Pancreas (tissue), 10 donors: ENCODE measurements around the gene ZSCAN2. TPM values are rescaled to one million over a fixed set of nuclear protein-coding genes. Genes with fewer than 3 reads are reported as not detected.

Experiments used
- ATAC-seq, 4 donors: fragments of 200-7000 bp; cut with Tn5 transposase; one replicate each; pipeline versions ENCODE4 v1.8.0 to v1.9.1; 2020; ENCODE audit warnings: mild to moderate bottlenecking in 4 of 4, moderate library complexity in 4 of 4
- DNase-seq, 6 donors: peaks; one replicate each; pipeline ENCODE4 v3.0.0-alpha.2; 2020
- FAIRE-seq: peaks from 2 replicates; lab custom pipeline; 2012; peaks lifted over from hg19 to GRCh38; lab: Jason Lieb, UNC
- H3K27ac ChIP-seq, 4 donors: fragments of 200-600 bp; sonication (generic); 1 replicate in 3 of 4; 2 replicates in 1 of 4; pipeline versions ENCODE4 v1.5.0 to v1.8.0; 2020
- H3K27me3 ChIP-seq, 4 donors: fragments of 200-600 bp; one replicate each; pipeline ENCODE4 v1.8.0; 2021
- H3K36me3 ChIP-seq, 3 donors: fragments of 200-600 bp; sonication (generic) in 1 of 3; one replicate each; pipeline versions ENCODE4 v1.5.0 to v1.8.0; 2020 to 2021
- H3K4me1 ChIP-seq, 3 donors: fragments of 200-600 bp; one replicate each; pipeline ENCODE4 v1.8.0; 2021
- H3K4me3 ChIP-seq, 4 donors: fragments of 200-600 bp; sonication (generic) in 2 of 4; one replicate each; pipeline versions ENCODE4 v1.5.0 to v1.8.0; 2020 to 2021
- H3K9me3 ChIP-seq, 4 donors: fragments of 200-600 bp; one replicate each; pipeline ENCODE4 v1.8.0; 2021
- CTCF ChIP-seq, 4 donors: fragments of 200-600 bp; sonication (generic) in 3 of 4; IDR thresholded peaks; one replicate each; pipeline versions ENCODE4 v1.5.0 to v1.8.0; 2021; ENCODE audit warnings: antibody characterized with exemption in 4 of 4
- WGBS, 2 donors: extraction: QIAGEN DNeasy Blood & Tissue Kit; methylation state at CpG; one replicate each; pipeline ENCODE4 v1.1.7; 2013; 5-methylcytosine and 5-hydroxymethylcytosine counted together
- intact Hi-C, 3 donors: fragments of 100-400 bp; cut with DNase I; formaldehyde crosslinking; loops; one replicate each; pipeline versions ENCODE4 v1.11.1 to v1.14.2; 2022
- polyA plus RNA-seq, 2 donors: library from polyadenylated mRNA; stranded (reverse); fragments of 200-250 nt; gene quantifications; one replicate each; pipeline ENCODE4 v1.2.3, GENCODE V29; 2013
- total RNA-seq, 6 donors: library from RNA; stranded (reverse); fragmentation: NEBNext Ultra II Directional in 4 of 6; extraction: Animal tissue kit (Norgen Biotek cat#: 25700) in 4 of 6; gene quantifications; one replicate each; pipeline versions ENCODE4 v1.2.1 to v1.2.4, GENCODE V29; 2021 to 2023
- donor health status: healthy with polysubstance abuse.
- donor health status: DM: no; HTN: no; CAD: no; lungs with moderate emphysema.
- donor health status: DM: no; HTN: no; CAD: no.
- donor health status: control.
- donor health status: control.
- donor health status: Bipolar disorder and iron deficiency.
- donor health status: DM: yes; HTN: yes; CAD: no.
- donor health status: DM: no; HTN: no; CAD: no.
- donor health status: DM: no; HTN: no; CAD: no.
- donor health status: DM: yes; HTN: yes; CAD: no.

Gene ZSCAN2
- total and polyA plus RNA-seq, 8 donors, result 5.5 to 15.4 (median 11.9) TPM

- Histone ChIP-seq H3K36me3 (peaks cover 5 to 20% (median 11%) of the 10 kb centered on the region in 3 donors), H3K4me1 (no peaks in the 10 kb centered on the region), H3K9me3 (peaks cover 0 to 4% (median 0%) of the 10 kb centered on the region in 4 donors), H3K4me3 (no peak overlapping the region), H3K27ac (no peak overlapping the region), H3K27me3 (no peaks in the 10 kb centered on the region)
- intact Hi-C loops, result no loop called here
- TF ChIP-seq CTCF (IDR thresholded peaks at IDR 0.05), result no peak
- DNase-seq, result peak in 1 of 6 donors; percentile 21
- 99% methylated on average over 17 of the region's 17 CpGs for WGBS, 2 donors
- FAIRE-seq, result no peak
- no peak for ATAC-seq
Measured at GRCh38 chr15:84621358-84621979, 20.7 kb downstream of the ZSCAN2 start.

- ATAC-seq, result no peak
- Histone ChIP-seq H3K4me3 (no peak overlapping the region), H3K27ac (no peak overlapping the region), H3K4me1 (no peaks in the 10 kb centered on the region), H3K27me3 (no peaks in the 10 kb centered on the region), H3K9me3 (peaks cover 0 to 4% (median 0%) of the 10 kb centered on the region in 4 donors), H3K36me3 (peaks cover 5 to 20% (median 11%) of the 10 kb centered on the region in 3 donors)
- WGBS, 2 donors, result 91 to 96% methylated on average over 6 to 7 of the region's 7 CpGs
- no peak for TF ChIP-seq CTCF (IDR thresholded peaks at IDR 0.05)
- DNase-seq, result no peak
- intact Hi-C loops, result no loop called here
- no peak for FAIRE-seq
Measured at GRCh38 chr15:84624359-84624758, 23.6 kb downstream of the ZSCAN2 start.

GRCh38 chr15:84625123-84625522, 24.3 kb downstream of the ZSCAN2 start:
- intact Hi-C loops, result no loop called here
- H3K4me3 ChIP-seq, result no peak overlapping the region
- no peak overlapping the region for H3K27ac ChIP-seq
- H3K27me3 ChIP-seq, result no peaks in the 10 kb centered on the region
- DNase-seq, result no peak
- no peak for FAIRE-seq
- ATAC-seq, result no peak
- WGBS, 2 donors, result 78 to 88% methylated on average over 2 of the region's 2 CpGs
- TF ChIP-seq CTCF (IDR thresholded peaks at IDR 0.05), result no peak
- H3K36me3 ChIP-seq, result peaks cover 5 to 20% (median 11%) of the 10 kb centered on the region in 3 donors
- no peaks in the 10 kb centered on the region for H3K4me1 ChIP-seq
- peaks cover 0 to 4% (median 0%) of the 10 kb centered on the region in 4 donors for H3K9me3 ChIP-seq

DNA sequence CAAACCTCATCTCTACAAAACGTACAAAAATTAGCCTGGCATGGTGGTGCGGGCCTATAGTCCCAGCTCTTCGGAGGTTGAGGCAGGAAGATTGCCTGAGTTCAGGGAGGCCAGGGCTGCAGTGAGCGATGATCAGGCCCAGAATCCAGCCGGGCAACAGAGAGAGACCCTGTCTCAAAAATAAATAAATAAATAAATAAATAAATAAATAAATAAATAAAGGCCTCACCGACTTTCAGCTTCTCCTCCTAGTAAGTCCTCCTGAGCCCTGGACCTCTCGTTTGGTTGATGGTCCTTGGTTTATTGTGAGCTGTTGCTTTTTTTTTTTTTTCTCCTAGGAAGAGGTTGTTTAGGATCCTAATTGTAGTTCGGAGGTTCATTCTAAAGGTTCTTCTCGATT, 28.2 kb downstream of the ZSCAN2 start:
- peaks cover 11 to 17% (median 11%) of the 10 kb centered on the region in 3 donors for H3K4me1 ChIP-seq
- H3K4me3 ChIP-seq, result no peak overlapping the region
- H3K9me3 ChIP-seq, result no peaks in the 10 kb centered on the region
- intact Hi-C loops, result no loop called here
- no peak overlapping the region for H3K27ac ChIP-seq
- no peak for DNase-seq
- ATAC-seq, result no peak
- no peak for TF ChIP-seq CTCF (IDR thresholded peaks at IDR 0.05)
- no peaks in the 10 kb centered on the region for H3K36me3 ChIP-seq
- 91 to 94% methylated on average over 9 of the region's 9 CpGs for WGBS, 2 donors
- no peaks in the 10 kb centered on the region for H3K27me3 ChIP-seq
- FAIRE-seq, result no peak

- FAIRE-seq (no peak), DNase-seq (no peak), ATAC-seq (no peak)
- H3K27ac ChIP-seq, result peak overlapping the region in 3 of 4 donors; percentile 8 to 83 (median 78)
- 41 to 45% methylated on average over 7 of the region's 7 CpGs for WGBS, 2 donors
- no peaks in the 10 kb centered on the region for H3K9me3 ChIP-seq
- H3K4me3 ChIP-seq, result peak overlapping the region; percentile 37 to 68 (median 49)
- TF ChIP-seq CTCF (IDR thresholded peaks at IDR 0.05), result no peak
- H3K36me3 ChIP-seq, result no peaks in the 10 kb centered on the region
- intact Hi-C loops, result no loop called here
- H3K27me3 ChIP-seq, result no peaks in the 10 kb centered on the region
- peaks cover 15 to 25% (median 18%) of the 10 kb centered on the region in 3 donors for H3K4me1 ChIP-seq
Measured at GRCh38 chr15:84631706-84632272, 31.0 kb downstream of the ZSCAN2 start.
